Immature natural killer cell (primary cell): Measurements from ENCODE around the gene WBP2. TPM values are rescaled to one million over a fixed set of nuclear protein-coding genes. Genes with fewer than 3 reads are reported as not detected.

Source experiments
- DNase-seq, 3 donors: peaks; one replicate each; pipeline ENCODE4 v3.0.0; 2022; ENCODE audit warnings: mixed read lengths in 1 of 3
- H3K27ac Mint-ChIP-seq, 6 donors: one replicate each; pipeline ENCODE4 v1.8.0; 2020; ENCODE audit warnings: mixed read lengths in 6 of 6, mild to moderate bottlenecking in 5 of 6, inconsistent platforms in 4 of 6, moderate library complexity in 3 of 6
- H3K27me3 Mint-ChIP-seq, 3 donors: one replicate each; pipeline ENCODE4 v1.8.0; 2020 to 2021; ENCODE audit warnings: low read depth in 3 of 3, mild to moderate bottlenecking in 3 of 3, mixed read lengths in 3 of 3, moderate library complexity in 3 of 3, inconsistent platforms in 1 of 3
- H3K36me3 Mint-ChIP-seq, 3 donors: one replicate each; pipeline ENCODE4 v1.8.0; 2020; ENCODE audit warnings: mixed read lengths in 3 of 3, inconsistent platforms in 2 of 3, mild to moderate bottlenecking in 2 of 3
- H3K4me1 Mint-ChIP-seq, 2 donors: one replicate each; pipeline ENCODE4 v1.8.0; 2020; ENCODE audit warnings: inconsistent platforms in 2 of 2, mild to moderate bottlenecking in 2 of 2, mixed read lengths in 2 of 2, moderate library complexity in 1 of 2
- H3K4me3 Mint-ChIP-seq, 5 donors: one replicate each; pipeline ENCODE4 v1.8.0; 2020; ENCODE audit warnings: mild to moderate bottlenecking in 5 of 5, mixed read lengths in 5 of 5, inconsistent platforms in 3 of 5, moderate library complexity in 3 of 5
- H3K9me3 Mint-ChIP-seq, 6 donors: one replicate each; pipeline ENCODE4 v1.8.0; 2020; ENCODE audit warnings: mild to moderate bottlenecking in 6 of 6, mixed read lengths in 6 of 6, inconsistent platforms in 4 of 6, moderate library complexity in 3 of 6
- polyA plus RNA-seq, 3 donors: library from polyadenylated mRNA; unstranded; fragments of 300-500 nt; fragmentation: Illumina TruSeq; gene quantifications; one replicate each; pipeline ENCODE4 v1.2.3, GENCODE V29; 2021

WBP2 gene
- polyA plus RNA-seq, 3 donors from 2014 or later = 51.2 to 85.8 (median 69.1) TPM

DNA sequence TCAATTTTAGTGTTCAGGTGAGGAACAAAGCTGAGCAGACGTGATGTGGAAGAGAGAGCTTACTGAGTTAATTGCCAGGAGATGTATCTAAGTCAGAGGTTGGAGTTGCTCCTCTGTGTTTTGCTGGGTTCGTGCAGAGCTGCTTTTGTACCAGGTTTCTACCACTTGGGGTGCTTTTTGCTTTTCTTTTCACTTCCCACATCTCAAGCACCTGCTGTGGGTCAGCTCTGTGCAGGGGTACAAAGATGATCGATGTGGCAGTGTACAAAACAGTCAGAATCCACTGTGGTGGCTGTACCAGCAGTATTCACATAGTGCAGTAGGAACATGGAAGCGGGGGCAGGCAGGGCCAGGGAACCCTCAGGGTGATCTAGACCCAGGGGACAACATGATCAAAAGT, 55.7 kb downstream of the WBP2 start:
- Mint-ChIP-seq H3K27ac (no peak overlapping the region), H3K36me3 (peaks cover 5 to 11% (median 8%) of the 10 kb centered on the region in 3 donors), H3K9me3 (no peaks in the 10 kb centered on the region), H3K27me3 (peaks cover 0 to 2% (median 0%) of the 10 kb centered on the region in 3 donors), H3K4me3 (no peak overlapping the region), H3K4me1 (peaks cover 5 to 14% of the 10 kb centered on the region in 2 donors)
- DNase-seq = no peak

DNA sequence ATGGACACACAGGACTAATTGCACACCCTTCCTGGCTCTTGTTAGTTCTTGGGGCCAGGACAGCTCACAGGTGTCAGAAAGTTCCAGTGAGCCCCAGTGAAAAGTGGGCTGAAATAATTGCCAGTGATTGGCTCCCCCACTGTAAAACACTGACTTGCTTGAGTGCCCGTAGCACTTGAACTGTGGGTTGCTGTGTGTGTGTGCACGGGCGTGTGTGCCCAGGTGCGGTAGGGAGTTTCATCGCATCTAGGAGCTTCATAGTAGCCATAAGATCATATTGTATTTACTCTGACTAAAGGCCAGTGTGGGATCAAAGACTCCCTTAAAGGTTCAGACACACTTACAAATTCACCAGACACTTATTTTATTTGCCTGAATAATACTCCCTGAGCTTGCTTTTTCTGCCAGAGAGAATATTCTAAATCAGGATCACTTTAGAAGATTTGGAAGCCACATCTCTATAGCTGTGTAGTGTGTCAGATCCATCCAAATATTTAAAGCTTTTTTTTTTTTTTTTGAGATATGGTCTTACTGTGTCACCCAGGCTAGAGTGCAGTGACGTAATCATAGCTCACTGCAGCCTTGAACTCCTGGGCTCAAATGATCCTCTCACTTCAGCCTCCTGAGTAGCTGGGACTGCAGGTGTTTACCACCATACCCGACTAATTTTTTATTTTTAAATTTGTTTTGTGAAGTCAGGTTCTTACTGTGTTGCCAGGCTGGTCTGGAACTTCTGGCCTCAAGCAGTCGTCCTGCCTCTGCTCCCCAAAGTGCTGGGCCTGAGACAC, 59.1 kb downstream of the WBP2 start:
- H3K27me3 Mint-ChIP-seq = peaks cover 0 to 2% (median 2%) of the 10 kb centered on the region in 3 donors
- H3K4me3 Mint-ChIP-seq = no peak overlapping the region
- H3K9me3 Mint-ChIP-seq = no peaks in the 10 kb centered on the region
- peaks cover 5 to 21% (median 8%) of the 10 kb centered on the region in 3 donors for H3K36me3 Mint-ChIP-seq
- DNase-seq = no peak
- peak overlapping the region in 3 of 6 donors; percentile 13 to 65 (median 31) for H3K27ac Mint-ChIP-seq
- H3K4me1 Mint-ChIP-seq = peaks cover 10 to 23% of the 10 kb centered on the region in 2 donors

Other genes starting within 250 kb of the WBP2 start
- gene SMIM5, start 221.9 kb downstream of the WBP2 start, polyA plus RNA-seq = 1 to 10 TPM in 1 of 3 donors, not detected in 2; 1.1 TPM
- gene RECQL5, start 188.2 kb downstream of the WBP2 start, polyA plus RNA-seq = 10 to 100 TPM in 2 of 3 donors, 1 to 10 TPM in 1; 7.0 to 18.1 (median 15.5) TPM
- 10 to 100 TPM; 71.5 to 94.2 (median 80.1) TPM for gene SAP30BP, start 188.0 kb downstream of the WBP2 start, polyA plus RNA-seq
- gene ITGB4, start 133.9 kb downstream of the WBP2 start, polyA plus RNA-seq = under 1 TPM in 1 of 3 donors, not detected in 2; 0.24 TPM
- gene GALK1, start 90.1 kb downstream of the WBP2 start, polyA plus RNA-seq = 10 to 100 TPM; 25.1 to 86.7 (median 30.7) TPM
- 10 to 100 TPM; 26.0 to 48.4 (median 34.4) TPM for gene UNK, start 70.5 kb downstream of the WBP2 start, polyA plus RNA-seq
- 100 to 1,000 TPM in 1 of 3 donors, 10 to 100 TPM in 2; 53.1 to 124 (median 57.5) TPM for gene UNC13D, start 10.9 kb downstream of the WBP2 start, polyA plus RNA-seq
- gene TRIM47, start 23.2 kb upstream of the WBP2 start, polyA plus RNA-seq = 1 to 10 TPM; 3.2 to 4.0 (median 3.9) TPM
- gene TRIM65, start 41.6 kb upstream of the WBP2 start, polyA plus RNA-seq = 10 to 100 TPM in 2 of 3 donors, 1 to 10 TPM in 1; 5.4 to 27.1 (median 18.7) TPM
- gene MRPL38, start 49.5 kb upstream of the WBP2 start, polyA plus RNA-seq = 10 to 100 TPM; 55.9 to 67.5 (median 64.0) TPM
- 1 to 10 TPM in 2 of 3 donors, not detected in 1; 1.6 to 7.6 TPM for gene FBF1, start 85.7 kb upstream of the WBP2 start, polyA plus RNA-seq
- 10 to 100 TPM; 16.1 to 23.9 (median 19.1) TPM for gene ACOX1, start 123.8 kb upstream of the WBP2 start, polyA plus RNA-seq
- gene TEN1, start 123.9 kb upstream of the WBP2 start, polyA plus RNA-seq = 10 to 100 TPM; 40.2 to 53.0 (median 43.7) TPM
- 1 to 10 TPM in 2 of 3 donors, not detected in 1; 1.0 to 1.1 TPM for gene CDK3, start 145.5 kb upstream of the WBP2 start, polyA plus RNA-seq
- not detected for gene EVPL, start 172.0 kb upstream of the WBP2 start, polyA plus RNA-seq
- gene SRP68, start 217.2 kb upstream of the WBP2 start, polyA plus RNA-seq = 10 to 100 TPM; 30.1 to 62.6 (median 61.0) TPM
- under 1 TPM in 1 of 3 donors, not detected in 2; 0.18 TPM for gene GALR2, start 219.4 kb upstream of the WBP2 start, polyA plus RNA-seq
- gene ZACN, start 223.8 kb upstream of the WBP2 start, polyA plus RNA-seq = under 1 TPM in 2 of 3 donors, not detected in 1; 0.59 to 0.60 TPM
- 10 to 100 TPM; 37.2 to 78.9 (median 56.9) TPM for gene EXOC7, start 248.5 kb upstream of the WBP2 start, polyA plus RNA-seq